ENCODE data around the gene ARL14. TPM values are rescaled to one million over a fixed set of nuclear protein-coding genes. Genes with fewer than 3 reads are reported as not detected.

Gene ARL14
- total and polyA plus RNA-seq, 8 donors, result 0.75 to 5.8 (median 2.4) TPM

DNA sequence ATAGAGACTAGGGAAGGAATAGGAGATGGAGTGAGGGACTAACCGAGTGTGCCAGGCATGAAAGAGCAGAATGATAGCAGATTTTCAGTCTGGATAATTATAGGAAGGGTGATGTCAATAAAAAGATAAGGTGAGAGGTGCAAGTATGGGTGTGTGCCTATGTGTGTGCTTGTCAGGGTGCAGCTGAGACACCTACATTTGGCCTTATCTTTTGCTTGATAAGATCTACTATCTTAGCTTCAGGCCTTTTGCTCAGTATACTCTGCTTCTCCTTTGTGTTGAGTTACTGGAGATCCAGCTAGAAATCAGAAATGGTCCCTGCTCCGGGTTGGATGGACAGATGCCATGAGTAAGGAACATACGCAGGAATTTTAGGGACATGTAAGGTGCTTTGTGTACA, 17.4 kb downstream of the ARL14 start:
- Histone ChIP-seq H3K27ac (no peak overlapping the region), H3K4me1 (peaks cover 10 to 17% (median 14%) of the 10 kb centered on the region in 3 donors), H3K9me3 (no peaks in the 10 kb centered on the region), H3K4me3 (no peak overlapping the region), H3K27me3 (no peaks in the 10 kb centered on the region), H3K36me3 (no peaks in the 10 kb centered on the region)
- WGBS, 2 donors, result 88 to 95% methylated on average over 3 of the region's 3 CpGs
- FAIRE-seq (no peak), DNase-seq (no peak), ATAC-seq (no peak)
- no peak for TF ChIP-seq CTCF (IDR thresholded peaks at IDR 0.05)
- intact Hi-C loops (cut with DNase I), result no loop called here

DNA sequence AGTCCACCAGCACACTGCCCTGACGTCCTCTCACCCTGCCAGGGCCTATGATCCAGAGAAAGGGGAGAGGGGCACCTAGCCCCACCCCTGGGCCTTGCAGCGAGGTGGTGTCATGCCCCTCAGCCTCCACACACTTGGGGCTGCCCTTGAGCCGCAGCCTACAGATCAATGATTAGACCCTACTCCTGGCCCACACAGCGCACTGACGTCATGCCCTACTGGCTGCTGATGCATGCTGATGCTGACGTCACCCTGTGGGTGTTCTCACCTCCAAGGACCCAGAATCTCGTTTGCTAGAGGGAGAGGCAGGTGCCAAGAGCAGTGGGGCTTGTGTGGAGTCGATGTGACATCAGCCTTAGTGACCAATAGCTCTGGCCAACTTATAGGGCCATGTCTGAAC, 18.0 kb downstream of the ARL14 start:
- Histone ChIP-seq H3K4me1 (peaks cover 10 to 17% (median 14%) of the 10 kb centered on the region in 3 donors), H3K36me3 (no peaks in the 10 kb centered on the region), H3K4me3 (no peak overlapping the region), H3K27ac (no peak overlapping the region), H3K9me3 (no peaks in the 10 kb centered on the region), H3K27me3 (no peaks in the 10 kb centered on the region)
- ATAC-seq, result no peak
- WGBS, 2 donors, result 87 to 91% methylated on average over 8 of the region's 8 CpGs
- TF ChIP-seq CTCF (IDR thresholded peaks at IDR 0.05), result no peak
- DNase-seq, result no peak
- intact Hi-C loops (cut with DNase I), result no loop called here
- FAIRE-seq, result no peak

DNA sequence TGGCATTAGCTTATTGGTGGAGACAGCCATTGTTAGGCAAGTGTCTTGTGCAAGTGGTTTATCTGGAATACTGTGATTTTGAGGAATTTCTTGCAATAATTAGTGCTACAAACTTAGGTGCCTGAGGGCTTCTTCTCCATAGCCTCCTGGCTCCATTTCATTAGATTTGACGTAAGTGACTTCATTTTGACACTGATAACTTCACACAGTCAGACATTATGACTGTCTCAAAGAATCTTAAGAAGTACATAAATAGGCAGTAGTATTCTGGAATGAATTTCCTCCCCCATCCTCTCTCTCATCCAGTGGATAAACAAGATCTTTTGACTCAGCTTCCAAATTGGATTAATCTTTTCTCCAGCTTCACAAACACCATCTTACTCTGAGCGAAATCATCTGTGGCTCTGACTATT, 19.0 kb downstream of the ARL14 start:
- no peak for TF ChIP-seq CTCF (IDR thresholded peaks at IDR 0.05)
- ATAC-seq (no peak), FAIRE-seq (no peak), DNase-seq (no peak)
- Histone ChIP-seq H3K4me1 (peaks cover 10 to 17% (median 14%) of the 10 kb centered on the region in 3 donors), H3K27ac (no peak overlapping the region), H3K27me3 (no peaks in the 10 kb centered on the region), H3K9me3 (no peaks in the 10 kb centered on the region), H3K4me3 (no peak overlapping the region), H3K36me3 (no peaks in the 10 kb centered on the region)
- intact Hi-C loops (cut with DNase I), result no loop called here
- 94 to 97% methylated on average over 2 of the region's 2 CpGs for WGBS, 2 donors

GRCh38 chr3:160697637-160698380, 20.8 kb downstream of the ARL14 start:
- intact Hi-C loops (cut with DNase I), result no loop called here
- Histone ChIP-seq H3K27ac (peak overlapping the region in 2 of 4 donors; percentile 45 to 46), H3K4me1 (peaks cover 10 to 17% (median 14%) of the 10 kb centered on the region in 3 donors)

More at GRCh38 chr3:160697637-160698380, 20.8 kb downstream of the ARL14 start:
- DNase-seq (no peak), ATAC-seq (peak; percentile 70 to 80 (median 77)), FAIRE-seq (no peak)
- no peaks in the 10 kb centered on the region for H3K9me3 ChIP-seq
- no peak for TF ChIP-seq CTCF (IDR thresholded peaks at IDR 0.05)
- 46 to 55% methylated on average over 1 of the region's 1 CpG for WGBS, 2 donors
- no peaks in the 10 kb centered on the region for H3K36me3 ChIP-seq
- no peaks in the 10 kb centered on the region for H3K27me3 ChIP-seq
- H3K4me3 ChIP-seq, result no peak overlapping the region
